Stimulated activated CD4-positive, alpha-beta T cell treated with anti-CD3 and anti-CD28 coated beads, TNF-alpha, amount 100 ng/mL, for 24 hours (primary cell): ENCODE results near the gene PKN1.
"Not testable (repeated sequence)": the region's sequence is repeated elsewhere in the genome, so short reads cannot be mapped to it uniquely, and the experiment has no call there.

Experiments used
- DNase-seq, 3 experiments: peaks; one replicate each; pipeline ENCODE4 v3.0.0-alpha.2; 2020; ENCODE audit warnings: low read depth in 3 of 3

The PKN1 gene

GRCh38 chr19:14482172-14482941, 49.3 kb downstream of the PKN1 start:
- no peak for DNase-seq

- no peak for DNase-seq
Measured at GRCh38 chr19:14487370-14488125, 54.4 kb downstream of the PKN1 start.

GRCh38 chr19:14492756-14493337, 59.7 kb downstream of the PKN1 start:
- DNase-seq: no peak

GRCh38 chr19:14494411-14494810, 61.3 kb downstream of the PKN1 start:
- DNase-seq: no peak

GRCh38 chr19:14494910-14495671, 62.0 kb downstream of the PKN1 start:
- no peak for DNase-seq

GRCh38 chr19:14495672-14496028, 62.5 kb downstream of the PKN1 start:
- no peak for DNase-seq

GRCh38 chr19:14496029-14496833, 63.1 kb downstream of the PKN1 start, which contains the start of gene GIPC1:
Gene GIPC1 (minus strand): TSS chr19:14496127. CDS start chr19:14482976, 13,151 bp downstream.
- DNase-seq: peak; percentile 66 to 81 (median 70)

- DNase-seq: no peak
Measured at GRCh38 chr19:14496834-14497227, 63.7 kb downstream of the PKN1 start.

GRCh38 chr19:14497228-14497921, 64.3 kb downstream of the PKN1 start:
- no peak for DNase-seq

- DNase-seq: no peak
Measured at GRCh38 chr19:14502334-14503092, 69.4 kb downstream of the PKN1 start.

- DNase-seq: no peak
Measured at GRCh38 chr19:14503285-14503684, 70.2 kb downstream of the PKN1 start.

GRCh38 chr19:14504575-14504974, 71.5 kb downstream of the PKN1 start:
- not testable (repeated sequence) for DNase-seq

- DNase-seq: peak in 1 of 3 experiments; percentile 71
Measured at GRCh38 chr19:14505488-14506239, 72.6 kb downstream of the PKN1 start.

GRCh38 chr19:14507704-14508542, 74.8 kb downstream of the PKN1 start:
- DNase-seq: no peak

- no peak for DNase-seq
Measured at GRCh38 chr19:14510311-14511228, 77.5 kb downstream of the PKN1 start.

- DNase-seq: no peak
Measured at GRCh38 chr19:14511229-14511593, 78.1 kb downstream of the PKN1 start.

GRCh38 chr19:14512406-14512961, 79.4 kb downstream of the PKN1 start:
- no peak for DNase-seq
